Neural cell (in vitro differentiated cells): ENCODE results near the gene SRRD.

Experiments
- EP300 ChIP-seq: fragments of 450-650 bp; conservative IDR thresholded peaks from 2 replicates; pipeline ENCODE4 v1.6.1; 2014; ENCODE audit warnings: antibody characterized with exemption, mild to moderate bottlenecking, moderate library complexity; ENCODE audit not compliant: poor library complexity, severe bottlenecking
- EZH2 ChIP-seq: fragments of 200-600, 300-800 bp; shearing (Covaris generic), sonication (generic); IDR thresholded peaks from 2 replicates; pipeline ENCODE4 v1.6.1; 2014; ENCODE audit warnings: antibody characterized with exemption, low read length, borderline replicate concordance, mild to moderate bottlenecking; ENCODE audit not compliant: insufficient read depth, poor library complexity, severe bottlenecking
- POLR2AphosphoS5 ChIP-seq: IDR thresholded peaks from 2 replicates; pipeline ENCODE4 v1.6.1; 2012
- RAD21 ChIP-seq: fragments of 450-650 bp; conservative IDR thresholded peaks from 2 replicates; pipeline ENCODE4 v1.6.1; 2014; ENCODE audit warnings: antibody characterized with exemption, mild to moderate bottlenecking, moderate library complexity
- REST ChIP-seq: IDR thresholded peaks from 2 replicates; pipeline ENCODE4 v1.6.1; 2012; ENCODE audit warnings: borderline replicate concordance
- SMC3 ChIP-seq: fragments of 450-650 bp; conservative IDR thresholded peaks from 2 replicates; pipeline ENCODE4 v1.6.1; 2014; ENCODE audit warnings: antibody characterized with exemption, mild to moderate bottlenecking, moderate library complexity; ENCODE audit not compliant: poor library complexity
- TAF1 ChIP-seq: IDR thresholded peaks from 2 replicates; pipeline ENCODE4 v1.6.1; 2012; ENCODE audit warnings: low read depth
- TF ChIP-seq, protein P1 (sequence below): fragments of 450-650 bp; IDR thresholded peaks from 2 replicates; pipeline ENCODE4 v1.5.1; 2014; ENCODE audit warnings: antibody characterized with exemption, mild to moderate bottlenecking, moderate library complexity; ENCODE audit not compliant: poor library complexity, severe bottlenecking

DNA sequence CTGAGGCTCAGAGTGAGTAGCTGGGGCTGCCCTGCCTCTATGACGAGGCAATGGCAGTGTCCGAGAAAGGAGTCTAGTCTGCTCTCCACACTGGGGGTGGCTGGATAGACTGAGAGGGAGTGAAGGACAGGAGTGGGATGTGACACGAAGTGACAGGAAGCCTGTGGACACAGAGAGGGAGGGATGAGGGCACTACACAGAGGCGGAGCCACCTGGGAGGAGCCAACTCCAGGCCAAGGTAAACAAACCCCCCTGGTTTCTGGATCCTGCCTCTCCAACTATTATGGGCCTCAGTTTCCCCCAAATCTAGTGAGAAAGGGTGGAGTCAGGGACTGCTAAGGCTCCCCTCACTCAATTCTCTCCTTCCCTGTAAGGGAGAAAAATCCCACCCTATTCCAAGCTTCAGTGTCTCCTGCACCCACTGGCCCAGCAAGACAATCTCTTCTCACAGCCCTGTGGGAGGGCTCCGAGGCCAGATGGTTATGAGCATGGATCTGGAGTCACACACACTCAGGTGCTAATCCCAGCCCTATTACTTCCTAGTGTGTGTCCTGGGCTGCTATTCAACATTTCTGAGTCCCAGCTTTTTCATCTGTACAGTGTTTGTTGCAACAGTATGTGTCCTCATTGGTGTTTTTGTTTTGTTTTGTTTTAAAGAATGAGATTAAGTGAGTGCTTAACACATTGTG lies 29.7 kb upstream of the SRRD start:
- TF ChIP-seq, protein P1, sequence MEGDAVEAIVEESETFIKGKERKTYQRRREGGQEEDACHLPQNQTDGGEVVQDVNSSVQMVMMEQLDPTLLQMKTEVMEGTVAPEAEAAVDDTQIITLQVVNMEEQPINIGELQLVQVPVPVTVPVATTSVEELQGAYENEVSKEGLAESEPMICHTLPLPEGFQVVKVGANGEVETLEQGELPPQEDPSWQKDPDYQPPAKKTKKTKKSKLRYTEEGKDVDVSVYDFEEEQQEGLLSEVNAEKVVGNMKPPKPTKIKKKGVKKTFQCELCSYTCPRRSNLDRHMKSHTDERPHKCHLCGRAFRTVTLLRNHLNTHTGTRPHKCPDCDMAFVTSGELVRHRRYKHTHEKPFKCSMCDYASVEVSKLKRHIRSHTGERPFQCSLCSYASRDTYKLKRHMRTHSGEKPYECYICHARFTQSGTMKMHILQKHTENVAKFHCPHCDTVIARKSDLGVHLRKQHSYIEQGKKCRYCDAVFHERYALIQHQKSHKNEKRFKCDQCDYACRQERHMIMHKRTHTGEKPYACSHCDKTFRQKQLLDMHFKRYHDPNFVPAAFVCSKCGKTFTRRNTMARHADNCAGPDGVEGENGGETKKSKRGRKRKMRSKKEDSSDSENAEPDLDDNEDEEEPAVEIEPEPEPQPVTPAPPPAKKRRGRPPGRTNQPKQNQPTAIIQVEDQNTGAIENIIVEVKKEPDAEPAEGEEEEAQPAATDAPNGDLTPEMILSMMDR: no peak
- no peak for TF ChIP-seq EZH2
- TF ChIP-seq POLR2AphosphoS5: no peak
- no peak for TF ChIP-seq EP300
- TF ChIP-seq TAF1: no peak
- TF ChIP-seq RAD21: no peak
- no peak for TF ChIP-seq SMC3
- TF ChIP-seq REST: no peak
